Measurements from ENCODE around the gene MROH2A.

- TF ChIP-seq EZH2phosphoT487 (IDR thresholded peaks at IDR 0.05; ENCODE audit: insufficient read depth, low read depth) (no peak), EZH2 (IDR thresholded peaks at IDR 0.05; ENCODE audit: insufficient read depth, poor library complexity, severe bottlenecking) (no peak)
Observed at GRCh38 chr2:233746475-233747282, 31.5 kb upstream of the MROH2A start.
